HepG2 (cell line): ENCODE measurements around the gene DESI2. TPM values are rescaled to one million over a fixed set of nuclear protein-coding genes. Genes with fewer than 3 reads are reported as not detected.

Source experiments
- EP300 ChIP-seq, 3 experiments: sonication (generic) in 1 of 3; formaldehyde crosslinking in 1 of 3; IDR thresholded peaks; 2 replicates each; pipeline versions ENCODE4 v1.5.1 to v1.6.1; 2011 to 2020; ENCODE audit warnings: low read depth in 2 of 3, low read length in 2 of 3, borderline replicate concordance in 1 of 3, improper control_type of control experiment in 1 of 3, mild to moderate bottlenecking in 1 of 3, missing genetic modification reagents in 1 of 3, moderate library complexity in 1 of 3
- ERF ChIP-seq: IDR thresholded peaks from 2 replicates; pipeline ENCODE4 v1.6.1; 2018; ENCODE audit warnings: missing biosample characterization, missing genetic modification reagents
- ESRRA ChIP-seq: sonication (generic); formaldehyde crosslinking; IDR thresholded peaks from 2 replicates; pipeline ENCODE4 v1.5.1; 2020; ENCODE audit warnings: mild to moderate bottlenecking, low read depth, missing genetic modification reagents
- IKZF5 ChIP-seq: IDR thresholded peaks from 2 replicates; pipeline ENCODE4 v1.6.1; 2018; ENCODE audit warnings: missing genetic modification reagents, mild to moderate bottlenecking, missing compliant biosample characterization
- KAT8 ChIP-seq: IDR thresholded peaks from 2 replicates; pipeline ENCODE4 v1.6.1; 2016; ENCODE audit warnings: missing genetic modification reagents, missing compliant biosample characterization
- MBNL3 ChIP-seq: fragments of 250-450 bp; sonication (Bioruptor Pico); conservative IDR thresholded peaks from 2 replicates; pipeline ENCODE4 v1.8.0; 2022; ENCODE audit warnings: mild to moderate bottlenecking, inconsistent platforms
- MNT ChIP-seq: fragments of 450-650 bp; IDR thresholded peaks from 2 replicates; pipeline ENCODE4 v1.6.1; 2016
- NFYC ChIP-seq: IDR thresholded peaks from 2 replicates; pipeline ENCODE4 v1.6.1; 2016; ENCODE audit warnings: missing genetic modification reagents, missing compliant biosample characterization
- POLR2A ChIP-seq, 2 experiments: IDR thresholded peaks; 2 replicates each; pipeline ENCODE4 v1.6.1; 2011; ENCODE audit warnings: low read depth in 2 of 2, low read length in 2 of 2, mild to moderate bottlenecking in 1 of 2, moderate library complexity in 1 of 2; ENCODE audit not compliant: insufficient read depth in 1 of 2
- SP1 ChIP-seq, 2 experiments: fragments of 450-650 bp in 1 of 2; sonication (generic) in 1 of 2; formaldehyde crosslinking in 1 of 2; IDR thresholded peaks; 2 replicates each; pipeline versions ENCODE4 v1.4.0 to v1.6.1; 2016 to 2020; ENCODE audit warnings: missing genetic modification reagents in 1 of 2
- TMF1 ChIP-seq: sonication (generic); formaldehyde crosslinking; IDR thresholded peaks from 2 replicates; pipeline ENCODE4 v1.8.1; 2022; ENCODE audit warnings: low read depth, missing genetic modification reagents
- ZMAT3 ChIP-seq: sonication (generic); formaldehyde crosslinking; conservative IDR thresholded peaks from 2 replicates; pipeline ENCODE4 v1.7.0; 2021; ENCODE audit warnings: missing genetic modification reagents
- ZNF136 ChIP-seq: sonication (generic); formaldehyde crosslinking; IDR thresholded peaks from 2 replicates; pipeline ENCODE4 v1.8.1; 2022; ENCODE audit warnings: low read depth, mild to moderate bottlenecking, moderate library complexity, missing genetic modification reagents
- ZNF138 ChIP-seq: sonication (generic); formaldehyde crosslinking; IDR thresholded peaks from 2 replicates; pipeline ENCODE4 v1.5.0; 2020; ENCODE audit warnings: mild to moderate bottlenecking, low read depth, missing genetic modification reagents
- ZNF264 ChIP-seq: sonication (generic); formaldehyde crosslinking; IDR thresholded peaks from 2 replicates; pipeline ENCODE4 v1.4.0; 2020; ENCODE audit warnings: missing genetic modification reagents
- ZNF317 ChIP-seq: sonication (generic); formaldehyde crosslinking; IDR thresholded peaks from 2 replicates; pipeline ENCODE4 v1.5.0; 2020; ENCODE audit warnings: mild to moderate bottlenecking, missing genetic modification reagents
- ZNF652 ChIP-seq: IDR thresholded peaks from 2 replicates; pipeline ENCODE4 v1.6.1; 2016; ENCODE audit warnings: low read depth, borderline replicate concordance
- ZNF703 ChIP-seq: sonication (generic); formaldehyde crosslinking; IDR thresholded peaks from 2 replicates; pipeline ENCODE4 v1.5.1; 2020; ENCODE audit warnings: missing genetic modification reagents, mild to moderate bottlenecking, moderate library complexity, borderline replicate concordance
- ZNF792 ChIP-seq: IDR thresholded peaks from 2 replicates; pipeline ENCODE4 v1.6.1; 2016
- ZSCAN20 ChIP-seq: sonication (generic); formaldehyde crosslinking; IDR thresholded peaks from 2 replicates; pipeline ENCODE4 v1.4.0; 2020; ENCODE audit warnings: missing genetic modification reagents, mild to moderate bottlenecking, borderline replicate concordance
- polyA plus RNA-seq, 8 experiments: library from polyadenylated mRNA; depleted of rRNA in 3 of 8; stranded (reverse) in 7 of 8; unstranded in 1 of 8; fragments of >200 nt; fragmentation: Illumina TruSeq in 4 of 8; extraction: Trizol in 4 of 8; gene quantifications; 2 replicates each; pipeline versions ENCODE4 v1.2.1 to v1.2.3, GENCODE V29; 2011 to 2016; ENCODE audit warnings: low read depth in 4 of 8, missing spikeins in 1 of 8, mixed read lengths in 1 of 8; ENCODE audit not compliant: insufficient read depth in 1 of 8
- total RNA-seq, 5 experiments: library from RNA; depleted of rRNA; stranded (reverse); fragments of >200 nt; fragmentation: Illumina TruSeq; extraction: Trizol; gene quantifications; 2 replicates each; pipeline ENCODE4 v1.2.3, GENCODE V29; 2016; ENCODE audit warnings: low read depth in 1 of 5
- TF ChIP-seq, protein P1 (sequence below): sonication (generic); formaldehyde crosslinking; conservative IDR thresholded peaks from 2 replicates; pipeline ENCODE4 v1.8.0; 2022; ENCODE audit warnings: low read depth, missing genetic modification reagents

The DESI2 gene
- total and polyA plus RNA-seq, 2 of the 13 experiments (the other 11 are each of a cell fraction or from before 2014, with no cell fraction given) = 23.1 to 42.2 TPM

GRCh38 chr1:244652623-244653438 is at the start of gene DESI2 (continued):
- TF ChIP-seq, protein P1, sequence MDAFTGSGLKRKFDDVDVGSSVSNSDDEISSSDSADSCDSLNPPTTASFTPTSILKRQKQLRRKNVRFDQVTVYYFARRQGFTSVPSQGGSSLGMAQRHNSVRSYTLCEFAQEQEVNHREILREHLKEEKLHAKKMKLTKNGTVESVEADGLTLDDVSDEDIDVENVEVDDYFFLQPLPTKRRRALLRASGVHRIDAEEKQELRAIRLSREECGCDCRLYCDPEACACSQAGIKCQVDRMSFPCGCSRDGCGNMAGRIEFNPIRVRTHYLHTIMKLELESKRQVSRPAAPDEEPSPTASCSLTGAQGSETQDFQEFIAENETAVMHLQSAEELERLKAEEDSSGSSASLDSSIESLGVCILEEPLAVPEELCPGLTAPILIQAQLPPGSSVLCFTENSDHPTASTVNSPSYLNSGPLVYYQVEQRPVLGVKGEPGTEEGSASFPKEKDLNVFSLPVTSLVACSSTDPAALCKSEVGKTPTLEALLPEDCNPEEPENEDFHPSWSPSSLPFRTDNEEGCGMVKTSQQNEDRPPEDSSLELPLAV (CRISPR knock-in tag) = no peak
- TF ChIP-seq ZSCAN20 (CRISPR knock-in tag) (peak; percentile 50; the same call in 1 of the 2 replicates), MBNL3 (CRISPR knock-in tag) (no peak), SP1 (IDR thresholded peaks at IDR 0.05) (no peak), SP1 (CRISPR knock-in tag; IDR thresholded peaks at IDR 0.05) (peak; percentile 61; the same call in 1 of the 2 replicates), TMF1 (0 out of 2 replicates have a peak, but pooled peaks have one; percentile 80), ERF (peak; percentile 19; the same call in 1 of the 2 replicates), KAT8 (CRISPR knock-in tag) (peak; percentile 84), MNT (peak; percentile 23), ZMAT3 (CRISPR knock-in tag) (peak; percentile 82), ZNF136 (no peak), ZNF317 (CRISPR knock-in tag) (no peak), ESRRA (no peak), ZNF792 (CRISPR knock-in tag) (peak; percentile 14; the same call in 1 of the 2 replicates), IKZF5 (CRISPR knock-in tag) (peak; percentile 19), ZNF652 (no peak), POLR2A (IDR thresholded peaks at IDR 0.05; ENCODE audit: insufficient read depth in 1 of 2, low read depth in 2 of 2, low read length in 2 of 2) (peak; percentile 87 to 88), ZNF703 (CRISPR knock-in tag) (peak; percentile 51; the same call in 1 of the 2 replicates), EP300 (IDR thresholded peaks at IDR 0.05; ENCODE audit: low read depth in 2 of 2, low read length in 2 of 2) (peak; percentile 42 to 49; a peak in 2 of 4 replicates), EP300 (CRISPR knock-in tag; IDR thresholded peaks at IDR 0.05; ENCODE audit: borderline replicate concordance) (no peak), ZNF138 (CRISPR knock-in tag) (no peak), ZNF264 (CRISPR knock-in tag) (0 out of 2 replicates have a peak, but pooled peaks have one; percentile 14), NFYC (CRISPR knock-in tag) (peak; percentile 79)
